ENCODE measurements around the gene USP34.

USP34 gene

GRCh38 chr2:61359058-61359457 is 111.8 kb downstream of the USP34 start:
- TF ChIP-seq CTCF (IDR thresholded peaks at IDR 0.05; ENCODE audit: insufficient read depth, low read depth, low read length, missing control alignments), result no peak
- no peak for DNase-seq (ENCODE audit: low read depth)

GRCh38 chr2:61357681-61358080 is 113.2 kb downstream of the USP34 start:
- no peak overlapping the region for H3K4me3 ChIP-seq (ENCODE audit: low read depth, low read length)
- DNase-seq (ENCODE audit: low read depth), result no peak

More at GRCh38 chr2:61359058-61359457, 111.8 kb downstream of the USP34 start:
- no peak overlapping the region for H3K4me3 ChIP-seq (ENCODE audit: low read depth, low read length)

GRCh38 chr2:61356958-61357350 is 113.9 kb downstream of the USP34 start:
- H3K4me3 ChIP-seq (ENCODE audit: low read depth, low read length), result no peak overlapping the region
- no peak for DNase-seq (ENCODE audit: low read depth)
- TF ChIP-seq CTCF (IDR thresholded peaks at IDR 0.05; ENCODE audit: insufficient read depth, low read depth, low read length, missing control alignments), result no peak

More at GRCh38 chr2:61357681-61358080, 113.2 kb downstream of the USP34 start:
- TF ChIP-seq CTCF (IDR thresholded peaks at IDR 0.05; ENCODE audit: insufficient read depth, low read depth, low read length, missing control alignments), result no peak

- H3K4me3 ChIP-seq (ENCODE audit: low read depth, low read length), result no peak overlapping the region
- peak; percentile 27 for DNase-seq (ENCODE audit: low read depth)
- no peak for TF ChIP-seq CTCF (IDR thresholded peaks at IDR 0.05; ENCODE audit: insufficient read depth, low read depth, low read length, missing control alignments)
Measured at GRCh38 chr2:61356261-61356957, 114.5 kb downstream of the USP34 start.

GRCh38 chr2:61354543-61355197 is 116.2 kb downstream of the USP34 start:
- no peak for TF ChIP-seq CTCF (IDR thresholded peaks at IDR 0.05; ENCODE audit: insufficient read depth, low read depth, low read length, missing control alignments)
- no peak for DNase-seq (ENCODE audit: low read depth)
- H3K4me3 ChIP-seq (ENCODE audit: low read depth, low read length), result no peak overlapping the region

GRCh38 chr2:61353909-61354308 is 117.0 kb downstream of the USP34 start:
- DNase-seq (ENCODE audit: low read depth), result no peak
- no peak for TF ChIP-seq CTCF (IDR thresholded peaks at IDR 0.05; ENCODE audit: insufficient read depth, low read depth, low read length, missing control alignments)
- H3K4me3 ChIP-seq (ENCODE audit: low read depth, low read length), result no peak overlapping the region
